IMR-90 (cell line): Measurements from ENCODE around the gene AKAP13. TPM values are rescaled to one million over a fixed set of nuclear protein-coding genes. Genes with fewer than 3 reads are reported as not detected.

ENCODE experiments used
- ATAC-seq: fragments of 200-7000 bp; cut with Tn5 transposase; 2 replicates; pipeline ENCODE4 v1.9.1; 2020; ENCODE audit warnings: low read depth, mild to moderate bottlenecking, moderate library complexity
- BruUV-seq: library from RNA; stranded (reverse); fragments of 400-500 nt; replicated peaks from 2 replicates; lab custom pipeline; 2021; lab: Mats Ljungman, UMichigan
- CTCF ChIA-PET: fragments of 300-600 bp; formaldehyde crosslinking; extraction: SDS; loops from one replicate; lab custom pipeline; 2021; ENCODE audit warnings: antibody characterized with exemption; lab: Yijun Ruan, JAX
- POLR2A ChIA-PET: fragments of 300-600 bp; sonication (Branson Sonifier 250); formaldehyde crosslinking; loops from one replicate; lab custom pipeline; 2022; ENCODE audit warnings: antibody characterized with exemption; ENCODE audit not compliant: unreplicated experiment; lab: Charles Lee
- DNase-seq: peaks from one replicate; pipeline ENCODE4 v3.0.0; 2013
- H2AFZ ChIP-seq: replicated peaks from 2 replicates; pipeline ENCODE3; 2013; ENCODE audit warnings: low read length, mild to moderate bottlenecking; ENCODE audit not compliant: poor library complexity
- H2AK5ac ChIP-seq: 2 replicates; pipeline ENCODE4 v1.6.1; 2013; ENCODE audit warnings: low read depth, low read length, inconsistent platforms
- H2AK9ac ChIP-seq: replicated peaks from 2 replicates; pipeline ENCODE3; 2013; ENCODE audit warnings: mild to moderate bottlenecking, low read depth, low read length, moderate library complexity; ENCODE audit not compliant: poor library complexity
- H2BK120ac ChIP-seq: 2 replicates; pipeline ENCODE4 v1.6.1; 2013; ENCODE audit warnings: low read depth, low read length, inconsistent platforms
- H2BK15ac ChIP-seq: 3 replicates; pipeline ENCODE4 v1.6.1; 2013; ENCODE audit warnings: low read depth, low read length, inconsistent platforms
- H2BK20ac ChIP-seq: 2 replicates; pipeline ENCODE4 v1.6.1; 2013; ENCODE audit warnings: low read depth, mild to moderate bottlenecking, inconsistent platforms, low read length, moderate library complexity
- H2BK5ac ChIP-seq: 2 replicates; pipeline ENCODE4 v1.6.1; 2013; ENCODE audit warnings: mild to moderate bottlenecking, low read depth, low read length, inconsistent platforms; ENCODE audit not compliant: poor library complexity, severe bottlenecking
- H3K14ac ChIP-seq: replicated peaks from 2 replicates; pipeline ENCODE4 v1.6.1; 2013; ENCODE audit warnings: low read depth, low read length, inconsistent platforms
- H3K18ac ChIP-seq: 2 replicates; pipeline ENCODE4 v1.6.1; 2013; ENCODE audit warnings: low read depth, low read length, control low read depth
- H3K23ac ChIP-seq: 2 replicates; pipeline ENCODE4 v1.6.1; 2013; ENCODE audit warnings: low read depth, low read length, inconsistent platforms
- H3K27ac ChIP-seq: 2 replicates; pipeline ENCODE4 v1.5.1; 2013; ENCODE audit warnings: mild to moderate bottlenecking, control low read depth, low read length; ENCODE audit not compliant: insufficient read depth
- H3K27me3 ChIP-seq: 2 replicates; pipeline ENCODE4 v1.6.1; 2013; ENCODE audit warnings: low read length; ENCODE audit not compliant: control insufficient read depth, insufficient read depth
- H3K36me3 ChIP-seq: 2 replicates; pipeline ENCODE4 v1.6.1; 2013; ENCODE audit warnings: low read length, mixed read lengths; ENCODE audit not compliant: control insufficient read depth, insufficient read depth
- H3K4ac ChIP-seq: 2 replicates; pipeline ENCODE4 v1.6.1; 2013; ENCODE audit warnings: low read depth, low read length, inconsistent platforms
- H3K4me1 ChIP-seq: 2 replicates; pipeline ENCODE4 v1.6.1; 2013; ENCODE audit warnings: low read length, mixed read lengths; ENCODE audit not compliant: control insufficient read depth, insufficient read depth
- H3K4me2 ChIP-seq: 2 replicates; pipeline ENCODE4 v1.6.1; 2013; ENCODE audit warnings: low read depth, mild to moderate bottlenecking, control low read depth, low read length, moderate library complexity
- H3K4me3 ChIP-seq: 2 replicates; pipeline ENCODE4 v1.5.1; 2013; ENCODE audit warnings: low read depth, mild to moderate bottlenecking, control low read depth, low read length, moderate library complexity; ENCODE audit not compliant: insufficient read depth
- H3K56ac ChIP-seq: 2 replicates; pipeline ENCODE4 v1.6.1; 2013; ENCODE audit warnings: low read length, inconsistent platforms; ENCODE audit not compliant: insufficient read depth; ENCODE audit errors: extremely low read depth
- H3K79me1 ChIP-seq, 2 experiments: 2 replicates each; pipeline ENCODE4 v1.6.1; 2013; ENCODE audit warnings: low read length in 2 of 2, inconsistent platforms in 1 of 2, low read depth in 1 of 2
- H3K9ac ChIP-seq: 2 replicates; pipeline ENCODE4 v1.6.1; 2013; ENCODE audit warnings: low read depth, low read length, control low read depth
- H3K9me1 ChIP-seq: 2 replicates; pipeline ENCODE4 v1.6.1; 2013; ENCODE audit warnings: low read length, inconsistent platforms; ENCODE audit not compliant: insufficient read depth
- H3K9me3 ChIP-seq: 2 replicates; pipeline ENCODE4 v1.6.1; 2013; ENCODE audit warnings: low read length; ENCODE audit not compliant: control insufficient read depth, insufficient read depth
- H4K20me1 ChIP-seq: 2 replicates; pipeline ENCODE4 v1.6.1; 2013; ENCODE audit warnings: low read length, inconsistent platforms; ENCODE audit not compliant: insufficient read depth
- H4K5ac ChIP-seq: 2 replicates; pipeline ENCODE4 v1.6.1; 2013; ENCODE audit warnings: mild to moderate bottlenecking, low read depth, low read length, control low read depth
- H4K8ac ChIP-seq, 2 experiments: 2 replicates each; pipeline ENCODE4 v1.6.1; 2013; ENCODE audit warnings: low read depth in 2 of 2, low read length in 2 of 2, control low read depth in 1 of 2, inconsistent platforms in 1 of 2
- H4K91ac ChIP-seq: 2 replicates; pipeline ENCODE4 v1.6.1; 2013; ENCODE audit warnings: low read depth, low read length, inconsistent platforms; ENCODE audit not compliant: insufficient read depth
- BHLHE40 ChIP-seq: fragments of 150-350 bp; IDR thresholded peaks from 2 replicates; pipeline ENCODE4 v1.6.1; 2016; ENCODE audit warnings: mild to moderate bottlenecking, low read depth, low read length
- CHD1 ChIP-seq: IDR thresholded peaks from 2 replicates; pipeline ENCODE4 v1.6.1; 2012; ENCODE audit warnings: low read depth, low read length, improper control_type of control experiment
- FOS ChIP-seq: fragments of 150-350 bp; IDR thresholded peaks from 2 replicates; pipeline ENCODE4 v1.6.1; 2016; ENCODE audit warnings: low read depth, low read length
- MAFK ChIP-seq: IDR thresholded peaks from 2 replicates; pipeline ENCODE4 v1.6.1; 2012; ENCODE audit warnings: low read depth, low read length, improper control_type of control experiment
- MAZ ChIP-seq: IDR thresholded peaks from 2 replicates; pipeline ENCODE4 v1.6.1; 2012; ENCODE audit warnings: low read depth, mild to moderate bottlenecking, low read length, improper control_type of control experiment, moderate library complexity, borderline replicate concordance
- MXI1 ChIP-seq: IDR thresholded peaks from 2 replicates; pipeline ENCODE4 v1.6.1; 2012; ENCODE audit warnings: low read depth, mild to moderate bottlenecking, low read length, moderate library complexity, borderline replicate concordance
- NFE2L2 ChIP-seq: fragments of 150-350 bp; IDR thresholded peaks from 2 replicates; pipeline ENCODE4 v1.6.1; 2016; ENCODE audit warnings: low read depth, mild to moderate bottlenecking, low read length
- RAD21 ChIP-seq: IDR thresholded peaks from 2 replicates; pipeline ENCODE4 v1.6.1; 2012; ENCODE audit warnings: low read length, improper control_type of control experiment
- RCOR1 ChIP-seq: IDR thresholded peaks from 2 replicates; pipeline ENCODE4 v1.6.1; 2012; ENCODE audit warnings: mild to moderate bottlenecking, low read length, improper control_type of control experiment; ENCODE audit not compliant: insufficient replicate concordance
- RFX5 ChIP-seq: IDR thresholded peaks from 2 replicates; pipeline ENCODE4 v1.8.0; 2012; ENCODE audit warnings: low read depth, mild to moderate bottlenecking, low read length, moderate library complexity
- SMC3 ChIP-seq: fragments of 150-350 bp; IDR thresholded peaks from 2 replicates; pipeline ENCODE4 v1.6.1; 2016; ENCODE audit warnings: low read depth, mild to moderate bottlenecking, antibody characterized with exemption, low read length, moderate library complexity
- WGBS, 2 experiments: methylation state at CpG; one replicate each; pipeline versions ENCODE4 v1.1.5 to v1.1.7; 2013; ENCODE audit warnings: missing lambda C conversion rate in 2 of 2; ENCODE audit not compliant: insufficient read length in 1 of 2; ENCODE audit errors: extremely low coverage in 2 of 2; 5-methylcytosine and 5-hydroxymethylcytosine counted together
- dilution Hi-C: fragments of 300-500 bp; cut with HindIII; formaldehyde crosslinking; loops from one replicate; pipeline ENCODE4 v1.14.3; 2018; ENCODE audit warnings: low sequenced_read_pairs; ENCODE audit not compliant: unreplicated experiment
- in situ Hi-C: fragments of 300-500 bp; cut with MboI; formaldehyde crosslinking; loops from 3 replicates; pipeline ENCODE4 v1.14.3; 2019; ENCODE audit warnings: low sequenced_read_pairs, inconsistent platforms, mixed read lengths
- intact Hi-C: fragments of 100-400 bp; cut with micrococcal nuclease; formaldehyde crosslinking; loops from 2 replicates; pipeline ENCODE4 v1.10.0; 2022
- polyA plus RNA-seq, 3 experiments: library from polyadenylated mRNA; depleted of rRNA; stranded (reverse); fragments of >200 nt; gene quantifications; 2 replicates each; pipeline ENCODE4 v1.2.3, GENCODE V29; 2012; ENCODE audit warnings: low replicate concordance in 1 of 3
- total RNA-seq: library from RNA; depleted of rRNA; stranded (reverse); fragments of >200 nt; gene quantifications from 2 replicates; pipeline ENCODE4 v1.2.3, GENCODE V29; 2012
- TF ChIP-seq, protein P1 (sequence below): fragments of 150-350 bp; IDR thresholded peaks from 2 replicates; pipeline ENCODE4 v1.6.1; 2016; ENCODE audit warnings: low read depth, mild to moderate bottlenecking, low read length, moderate library complexity, borderline replicate concordance
- TF ChIP-seq, protein P2 (sequence below): fragments of 150-350 bp; IDR thresholded peaks from 2 replicates; pipeline ENCODE4 v1.6.1; 2017; ENCODE audit warnings: mild to moderate bottlenecking, antibody characterized with exemption, low read length, low read depth
- TF ChIP-seq, protein P3 (sequence below): conservative IDR thresholded peaks from 2 replicates; pipeline ENCODE4 v1.5.1; 2012; ENCODE audit warnings: mild to moderate bottlenecking, low read depth, low read length, improper control_type of control experiment

AKAP13 gene
- total and polyA plus RNA-seq, 2 of the 4 experiments (the other 2 are of a cell fraction): 10.4 to 46.4 TPM

DNA sequence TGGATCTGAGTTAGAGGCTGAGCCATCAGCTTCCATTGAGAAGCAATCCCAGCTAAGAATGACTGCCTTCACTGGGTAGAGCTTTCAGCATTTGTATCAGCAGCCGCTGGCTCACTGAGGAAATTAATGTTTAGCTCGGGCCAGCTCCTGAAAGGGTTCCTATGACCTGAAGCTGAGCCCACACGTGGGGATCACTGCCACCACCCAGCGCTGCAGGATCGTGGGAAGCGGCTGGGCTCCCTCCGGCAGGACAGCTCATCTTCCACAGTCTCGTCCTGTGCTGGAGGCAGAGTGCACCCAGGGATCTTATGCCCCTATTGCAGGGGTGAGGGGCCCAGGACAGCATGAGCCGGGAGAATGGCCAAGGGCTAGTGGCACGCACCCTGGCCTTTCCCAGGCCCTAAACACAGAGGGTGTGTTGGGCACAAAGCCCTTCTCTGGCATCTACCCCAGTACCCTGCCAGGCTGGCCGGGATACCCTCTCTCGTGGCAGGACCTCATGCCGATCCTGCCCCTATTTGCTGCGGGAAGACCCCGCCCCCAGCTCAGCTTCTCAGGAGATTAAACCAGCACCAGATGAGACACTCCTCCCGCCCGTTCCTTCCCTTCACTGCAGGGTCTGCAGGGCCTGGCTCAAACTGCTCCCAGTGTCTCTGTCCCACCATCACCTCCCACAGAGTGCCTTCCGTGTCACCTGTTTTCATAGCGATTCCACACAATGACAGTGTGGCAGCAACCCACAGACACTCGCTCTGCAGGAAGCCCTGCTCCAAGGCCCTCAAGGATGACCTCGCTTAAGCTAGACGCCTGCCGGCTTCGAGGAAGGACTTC, 385.8 kb downstream of the AKAP13 start:
- H3K14ac ChIP-seq: no peak overlapping the region
- ChIA-PET POLR2A (no interaction called here), CTCF (interaction anchor here (0.6 kb wide), 1 partner anchor 58 kb away, joined by 4 read pairs; no protein-coding TSS in a partner anchor)
- no peak overlapping the region for H2BK5ac ChIP-seq
- no peak overlapping the region for H3K23ac ChIP-seq
- H3K9me1 ChIP-seq: peaks cover 15% of the 10 kb centered on the region
- no peak overlapping the region for H2BK15ac ChIP-seq
- WGBS, 2 experiments: 82% methylated on average over 16 of the region's 24 CpGs; no CpG with 5 or more reads in 1 of the 2 experiments
- TF ChIP-seq, protein P1, sequence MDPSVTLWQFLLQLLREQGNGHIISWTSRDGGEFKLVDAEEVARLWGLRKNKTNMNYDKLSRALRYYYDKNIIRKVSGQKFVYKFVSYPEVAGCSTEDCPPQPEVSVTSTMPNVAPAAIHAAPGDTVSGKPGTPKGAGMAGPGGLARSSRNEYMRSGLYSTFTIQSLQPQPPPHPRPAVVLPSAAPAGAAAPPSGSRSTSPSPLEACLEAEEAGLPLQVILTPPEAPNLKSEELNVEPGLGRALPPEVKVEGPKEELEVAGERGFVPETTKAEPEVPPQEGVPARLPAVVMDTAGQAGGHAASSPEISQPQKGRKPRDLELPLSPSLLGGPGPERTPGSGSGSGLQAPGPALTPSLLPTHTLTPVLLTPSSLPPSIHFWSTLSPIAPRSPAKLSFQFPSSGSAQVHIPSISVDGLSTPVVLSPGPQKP: no peak
- TF ChIP-seq CHD1 (no peak), MAZ (no peak), NFE2L2 (no peak), MXI1 (no peak), SMC3 (no peak), BHLHE40 (no peak), RFX5 (no peak), RCOR1 (no peak), MAFK (no peak), RAD21 (no peak), FOS (no peak)
- TF ChIP-seq, protein P2, sequence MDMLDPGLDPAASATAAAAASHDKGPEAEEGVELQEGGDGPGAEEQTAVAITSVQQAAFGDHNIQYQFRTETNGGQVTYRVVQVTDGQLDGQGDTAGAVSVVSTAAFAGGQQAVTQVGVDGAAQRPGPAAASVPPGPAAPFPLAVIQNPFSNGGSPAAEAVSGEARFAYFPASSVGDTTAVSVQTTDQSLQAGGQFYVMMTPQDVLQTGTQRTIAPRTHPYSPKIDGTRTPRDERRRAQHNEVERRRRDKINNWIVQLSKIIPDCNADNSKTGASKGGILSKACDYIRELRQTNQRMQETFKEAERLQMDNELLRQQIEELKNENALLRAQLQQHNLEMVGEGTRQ: no peak
- TF ChIP-seq, protein P3, sequence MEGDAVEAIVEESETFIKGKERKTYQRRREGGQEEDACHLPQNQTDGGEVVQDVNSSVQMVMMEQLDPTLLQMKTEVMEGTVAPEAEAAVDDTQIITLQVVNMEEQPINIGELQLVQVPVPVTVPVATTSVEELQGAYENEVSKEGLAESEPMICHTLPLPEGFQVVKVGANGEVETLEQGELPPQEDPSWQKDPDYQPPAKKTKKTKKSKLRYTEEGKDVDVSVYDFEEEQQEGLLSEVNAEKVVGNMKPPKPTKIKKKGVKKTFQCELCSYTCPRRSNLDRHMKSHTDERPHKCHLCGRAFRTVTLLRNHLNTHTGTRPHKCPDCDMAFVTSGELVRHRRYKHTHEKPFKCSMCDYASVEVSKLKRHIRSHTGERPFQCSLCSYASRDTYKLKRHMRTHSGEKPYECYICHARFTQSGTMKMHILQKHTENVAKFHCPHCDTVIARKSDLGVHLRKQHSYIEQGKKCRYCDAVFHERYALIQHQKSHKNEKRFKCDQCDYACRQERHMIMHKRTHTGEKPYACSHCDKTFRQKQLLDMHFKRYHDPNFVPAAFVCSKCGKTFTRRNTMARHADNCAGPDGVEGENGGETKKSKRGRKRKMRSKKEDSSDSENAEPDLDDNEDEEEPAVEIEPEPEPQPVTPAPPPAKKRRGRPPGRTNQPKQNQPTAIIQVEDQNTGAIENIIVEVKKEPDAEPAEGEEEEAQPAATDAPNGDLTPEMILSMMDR: no peak
- no peak overlapping the region for H4K91ac ChIP-seq
- H4K8ac ChIP-seq: no peak overlapping the region
- H2BK20ac ChIP-seq: no peak overlapping the region
- H3K9me3 ChIP-seq: no peaks in the 10 kb centered on the region
- ATAC-seq (no peak), DNase-seq (no peak)
- no peak overlapping the region for H3K56ac ChIP-seq
- H2AK5ac ChIP-seq: no peak overlapping the region
- H3K9ac ChIP-seq: no peak overlapping the region
- no peak overlapping the region for H3K27ac ChIP-seq
- H3K4me3 ChIP-seq: no peak overlapping the region
- no peak overlapping the region for H2AFZ ChIP-seq
- H3K18ac ChIP-seq: no peak overlapping the region
- peaks cover 11 to 47% of the 10 kb centered on the region in 2 experiments for H3K79me1 ChIP-seq
- H3K36me3 ChIP-seq: peaks cover 2% of the 10 kb centered on the region; the same call in 1 of the 2 replicates
- in situ Hi-C loops (no loop called here), intact Hi-C loops (no loop called here), dilution Hi-C loops (no loop called here)
- no peak overlapping the region for H2AK9ac ChIP-seq
- no peak overlapping the region for H4K5ac ChIP-seq
- no peaks in the 10 kb centered on the region for H3K27me3 ChIP-seq
- peaks cover 2% of the 10 kb centered on the region; the same call in 1 of the 2 replicates for H3K4me1 ChIP-seq
- no TSS peak for BruUV-seq
- H3K4me2 ChIP-seq: no peak overlapping the region
- no peak overlapping the region for H2BK120ac ChIP-seq
- peaks cover 19% of the 10 kb centered on the region; the same call in 1 of the 2 replicates for H4K20me1 ChIP-seq
- no peak overlapping the region for H3K4ac ChIP-seq
